ENCODE data around the gene PTCH1. TPM values are rescaled to one million over a fixed set of nuclear protein-coding genes. Genes with fewer than 3 reads are reported as not detected.

PTCH1 gene
- total RNA-seq, 1 experiment from 2014 or later = 6.6 TPM

DNA sequence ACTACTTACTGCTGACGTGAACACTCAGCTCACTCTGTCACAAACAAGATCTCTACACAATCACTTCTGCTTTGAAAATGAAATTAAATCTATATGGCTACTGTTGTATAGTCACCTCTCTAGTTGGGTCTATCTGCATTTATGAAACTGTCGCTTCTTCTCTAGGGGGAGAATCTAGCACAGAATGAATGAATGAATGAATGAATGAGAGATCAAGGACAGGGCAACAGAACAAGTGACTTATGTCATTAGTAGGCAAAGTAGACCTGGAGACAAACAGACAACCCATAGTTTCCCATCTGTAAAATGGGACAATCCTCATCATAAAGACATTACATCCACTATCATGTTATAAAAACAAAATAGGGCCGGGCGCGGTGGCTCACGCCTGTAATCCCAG is 13.4 kb downstream of the PTCH1 start:
- no TSS peak for BruUV-seq (replicated peaks)
- Histone ChIP-seq H3K27ac (ENCODE audit: low read length) (no peak overlapping the region), H3K4me3 (ENCODE audit: low read depth in 2 of 2, low read length in 2 of 2) (no peak overlapping the region), H3K27me3 (ENCODE audit: control insufficient read depth, insufficient read depth, low read length) (no peaks in the 10 kb centered on the region), H3K9me3 (ENCODE audit: control insufficient read depth, insufficient read depth, low read depth, low read length) (no peaks in the 10 kb centered on the region), H3K36me3 (ENCODE audit: control insufficient read depth, insufficient read depth, low read length) (no peaks in the 10 kb centered on the region), H3K4me1 (ENCODE audit: control insufficient read depth, insufficient read depth, low read length) (peaks cover 15% of the 10 kb centered on the region)
- no peak for DNase-seq (ENCODE audit: low read depth, low spot score)
- no peak for TF ChIP-seq POLR2AphosphoS5 (IDR thresholded peaks at IDR 0.05; ENCODE audit: low read depth, low read length)
- ATAC-seq = no peak
- CTCF ChIA-PET = no interaction called here
- POLR2A ChIA-PET = no interaction called here
- in situ Hi-C loops (cut with HindIII; ENCODE audit: low pct_unique_long_range_greater_than_20kb, low sequenced_read_pairs) (no loop called here), intact Hi-C loops (cut with micrococcal nuclease; ENCODE audit: unreplicated experiment) (no loop called here)

DNA sequence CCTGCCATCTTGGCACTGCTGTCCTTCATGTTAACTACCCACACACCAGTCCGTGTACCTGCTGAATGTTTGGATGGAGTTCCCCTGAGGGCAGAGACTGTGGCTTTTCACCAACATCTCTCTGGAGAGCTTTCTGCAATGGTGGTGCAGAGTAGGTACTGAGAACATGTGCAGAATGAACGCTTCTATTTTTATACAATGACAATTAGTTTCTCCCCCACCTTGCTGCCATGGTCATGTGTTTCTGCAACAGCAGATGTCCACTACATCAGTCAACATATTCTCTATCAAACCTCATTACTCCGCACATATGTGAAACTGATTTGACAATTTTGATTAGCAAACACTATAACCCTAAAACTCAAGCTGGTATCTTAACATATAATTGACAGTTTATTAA is 14.5 kb downstream of the PTCH1 start:
- Histone ChIP-seq H3K36me3 (ENCODE audit: control insufficient read depth, insufficient read depth, low read length) (no peaks in the 10 kb centered on the region), H3K9me3 (ENCODE audit: control insufficient read depth, insufficient read depth, low read depth, low read length) (no peaks in the 10 kb centered on the region), H3K4me3 (ENCODE audit: low read depth in 2 of 2, low read length in 2 of 2) (no peak overlapping the region), H3K4me1 (ENCODE audit: control insufficient read depth, insufficient read depth, low read length) (peaks cover 15% of the 10 kb centered on the region), H3K27me3 (ENCODE audit: control insufficient read depth, insufficient read depth, low read length) (no peaks in the 10 kb centered on the region), H3K27ac (ENCODE audit: low read length) (no peak overlapping the region)
- CTCF ChIA-PET = no interaction called here
- POLR2A ChIA-PET = no interaction called here
- BruUV-seq (replicated peaks) = no TSS peak
- intact Hi-C loops (cut with micrococcal nuclease; ENCODE audit: unreplicated experiment) = no loop called here
- DNase-seq (ENCODE audit: low read depth, low spot score) = no peak
- in situ Hi-C loops (cut with HindIII; ENCODE audit: low pct_unique_long_range_greater_than_20kb, low sequenced_read_pairs) = no loop called here
- no peak for ATAC-seq
- TF ChIP-seq POLR2AphosphoS5 (IDR thresholded peaks at IDR 0.05; ENCODE audit: low read depth, low read length) = no peak
- no peak for TF ChIP-seq SIN3A (IDR thresholded peaks at IDR 0.05; ENCODE audit: borderline replicate concordance, insufficient read depth, low read depth, low read length)
- TF ChIP-seq TCF7L2 (IDR thresholded peaks at IDR 0.05; ENCODE audit: low read depth, low read length) = no peak
- TF ChIP-seq, protein P1, sequence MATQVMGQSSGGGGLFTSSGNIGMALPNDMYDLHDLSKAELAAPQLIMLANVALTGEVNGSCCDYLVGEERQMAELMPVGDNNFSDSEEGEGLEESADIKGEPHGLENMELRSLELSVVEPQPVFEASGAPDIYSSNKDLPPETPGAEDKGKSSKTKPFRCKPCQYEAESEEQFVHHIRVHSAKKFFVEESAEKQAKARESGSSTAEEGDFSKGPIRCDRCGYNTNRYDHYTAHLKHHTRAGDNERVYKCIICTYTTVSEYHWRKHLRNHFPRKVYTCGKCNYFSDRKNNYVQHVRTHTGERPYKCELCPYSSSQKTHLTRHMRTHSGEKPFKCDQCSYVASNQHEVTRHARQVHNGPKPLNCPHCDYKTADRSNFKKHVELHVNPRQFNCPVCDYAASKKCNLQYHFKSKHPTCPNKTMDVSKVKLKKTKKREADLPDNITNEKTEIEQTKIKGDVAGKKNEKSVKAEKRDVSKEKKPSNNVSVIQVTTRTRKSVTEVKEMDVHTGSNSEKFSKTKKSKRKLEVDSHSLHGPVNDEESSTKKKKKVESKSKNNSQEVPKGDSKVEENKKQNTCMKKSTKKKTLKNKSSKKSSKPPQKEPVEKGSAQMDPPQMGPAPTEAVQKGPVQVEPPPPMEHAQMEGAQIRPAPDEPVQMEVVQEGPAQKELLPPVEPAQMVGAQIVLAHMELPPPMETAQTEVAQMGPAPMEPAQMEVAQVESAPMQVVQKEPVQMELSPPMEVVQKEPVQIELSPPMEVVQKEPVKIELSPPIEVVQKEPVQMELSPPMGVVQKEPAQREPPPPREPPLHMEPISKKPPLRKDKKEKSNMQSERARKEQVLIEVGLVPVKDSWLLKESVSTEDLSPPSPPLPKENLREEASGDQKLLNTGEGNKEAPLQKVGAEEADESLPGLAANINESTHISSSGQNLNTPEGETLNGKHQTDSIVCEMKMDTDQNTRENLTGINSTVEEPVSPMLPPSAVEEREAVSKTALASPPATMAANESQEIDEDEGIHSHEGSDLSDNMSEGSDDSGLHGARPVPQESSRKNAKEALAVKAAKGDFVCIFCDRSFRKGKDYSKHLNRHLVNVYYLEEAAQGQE (IDR thresholded peaks at IDR 0.05; ENCODE audit: insufficient read depth in 1 of 2, low read depth in 2 of 2, low read length in 1 of 2) = no peak
- TF ChIP-seq, protein P2, sequence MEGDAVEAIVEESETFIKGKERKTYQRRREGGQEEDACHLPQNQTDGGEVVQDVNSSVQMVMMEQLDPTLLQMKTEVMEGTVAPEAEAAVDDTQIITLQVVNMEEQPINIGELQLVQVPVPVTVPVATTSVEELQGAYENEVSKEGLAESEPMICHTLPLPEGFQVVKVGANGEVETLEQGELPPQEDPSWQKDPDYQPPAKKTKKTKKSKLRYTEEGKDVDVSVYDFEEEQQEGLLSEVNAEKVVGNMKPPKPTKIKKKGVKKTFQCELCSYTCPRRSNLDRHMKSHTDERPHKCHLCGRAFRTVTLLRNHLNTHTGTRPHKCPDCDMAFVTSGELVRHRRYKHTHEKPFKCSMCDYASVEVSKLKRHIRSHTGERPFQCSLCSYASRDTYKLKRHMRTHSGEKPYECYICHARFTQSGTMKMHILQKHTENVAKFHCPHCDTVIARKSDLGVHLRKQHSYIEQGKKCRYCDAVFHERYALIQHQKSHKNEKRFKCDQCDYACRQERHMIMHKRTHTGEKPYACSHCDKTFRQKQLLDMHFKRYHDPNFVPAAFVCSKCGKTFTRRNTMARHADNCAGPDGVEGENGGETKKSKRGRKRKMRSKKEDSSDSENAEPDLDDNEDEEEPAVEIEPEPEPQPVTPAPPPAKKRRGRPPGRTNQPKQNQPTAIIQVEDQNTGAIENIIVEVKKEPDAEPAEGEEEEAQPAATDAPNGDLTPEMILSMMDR (IDR thresholded peaks at IDR 0.05) = no peak

DNA sequence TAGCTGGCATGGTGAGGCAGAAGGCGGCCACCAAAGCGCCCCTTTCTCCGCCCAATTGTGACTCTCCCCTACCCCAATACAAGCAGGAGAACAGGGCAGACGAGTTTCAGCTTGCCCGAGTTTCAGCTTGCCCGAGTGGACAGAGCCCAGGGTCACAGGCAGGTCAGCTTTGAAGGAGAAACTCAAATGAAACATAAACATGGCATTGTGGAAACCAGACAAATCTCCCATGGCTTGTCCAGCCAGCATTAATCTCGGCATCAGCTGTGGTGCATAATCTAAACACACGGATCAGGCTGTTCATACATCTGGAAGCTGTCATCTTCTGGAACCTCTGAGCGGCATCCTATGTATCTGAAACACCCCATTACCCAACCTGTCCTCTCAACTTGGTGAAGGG is 16.9 kb downstream of the PTCH1 start:
- no TSS peak for BruUV-seq (replicated peaks)
- DNase-seq (ENCODE audit: low read depth, low spot score) = no peak
- Histone ChIP-seq H3K27ac (ENCODE audit: low read length) (no peak overlapping the region), H3K9me3 (ENCODE audit: control insufficient read depth, insufficient read depth, low read depth, low read length) (no peaks in the 10 kb centered on the region), H3K4me1 (ENCODE audit: control insufficient read depth, insufficient read depth, low read length) (peaks cover 14% of the 10 kb centered on the region), H3K27me3 (ENCODE audit: control insufficient read depth, insufficient read depth, low read length) (no peaks in the 10 kb centered on the region), H3K36me3 (ENCODE audit: control insufficient read depth, insufficient read depth, low read length) (no peaks in the 10 kb centered on the region), H3K4me3 (ENCODE audit: low read depth in 2 of 2, low read length in 2 of 2) (no peak overlapping the region)
- TF ChIP-seq POLR2AphosphoS5 (IDR thresholded peaks at IDR 0.05; ENCODE audit: low read depth, low read length) (no peak), TCF7L2 (IDR thresholded peaks at IDR 0.05; ENCODE audit: low read depth, low read length) (no peak), SIN3A (IDR thresholded peaks at IDR 0.05; ENCODE audit: borderline replicate concordance, insufficient read depth, low read depth, low read length) (no peak)
- TF ChIP-seq, protein P2 (IDR thresholded peaks at IDR 0.05) = no peak
- TF ChIP-seq, protein P1 (IDR thresholded peaks at IDR 0.05; ENCODE audit: insufficient read depth in 1 of 2, low read depth in 2 of 2, low read length in 1 of 2) = no peak
- POLR2A ChIA-PET = no interaction called here
- ATAC-seq = no peak
- CTCF ChIA-PET = no interaction called here
- intact Hi-C loops (cut with micrococcal nuclease; ENCODE audit: unreplicated experiment) (no loop called here), in situ Hi-C loops (cut with HindIII; ENCODE audit: low pct_unique_long_range_greater_than_20kb, low sequenced_read_pairs) (no loop called here)

Measured in Panc1 (cell line).